ENCODE measurements around the gene RUNDC1. TPM values are rescaled to one million over a fixed set of nuclear protein-coding genes. Genes with fewer than 3 reads are reported as not detected.
"Not testable (repeated sequence)": the region's sequence is repeated elsewhere in the genome, so short reads cannot be mapped to it uniquely, and the experiment has no call there.

The RUNDC1 gene
- total RNA-seq, 1 donor from 2014 or later = 13.2 TPM

GRCh38 chr17:42997984-42998938, 17.9 kb downstream of the RUNDC1 start, which contains the start of gene RPL27:
Gene RPL27 (plus strand): TSS chr17:42998419. CDS start chr17:42998751, 332 bp downstream.
- Histone ChIP-seq H3K36me3 (ENCODE audit: control insufficient read depth, insufficient read depth, low read length) (peaks cover 5% of the 10 kb centered on the region), H3K4me3 (ENCODE audit: low read depth, low read length) (peak within 1 kb of the TSS; percentile 86), H3K27me3 (ENCODE audit: control insufficient read depth, insufficient read depth, low read length) (no peaks in the 10 kb centered on the region)
- DNase-seq (ENCODE audit: low read depth) = peak; percentile 100
- TF ChIP-seq, protein P1, sequence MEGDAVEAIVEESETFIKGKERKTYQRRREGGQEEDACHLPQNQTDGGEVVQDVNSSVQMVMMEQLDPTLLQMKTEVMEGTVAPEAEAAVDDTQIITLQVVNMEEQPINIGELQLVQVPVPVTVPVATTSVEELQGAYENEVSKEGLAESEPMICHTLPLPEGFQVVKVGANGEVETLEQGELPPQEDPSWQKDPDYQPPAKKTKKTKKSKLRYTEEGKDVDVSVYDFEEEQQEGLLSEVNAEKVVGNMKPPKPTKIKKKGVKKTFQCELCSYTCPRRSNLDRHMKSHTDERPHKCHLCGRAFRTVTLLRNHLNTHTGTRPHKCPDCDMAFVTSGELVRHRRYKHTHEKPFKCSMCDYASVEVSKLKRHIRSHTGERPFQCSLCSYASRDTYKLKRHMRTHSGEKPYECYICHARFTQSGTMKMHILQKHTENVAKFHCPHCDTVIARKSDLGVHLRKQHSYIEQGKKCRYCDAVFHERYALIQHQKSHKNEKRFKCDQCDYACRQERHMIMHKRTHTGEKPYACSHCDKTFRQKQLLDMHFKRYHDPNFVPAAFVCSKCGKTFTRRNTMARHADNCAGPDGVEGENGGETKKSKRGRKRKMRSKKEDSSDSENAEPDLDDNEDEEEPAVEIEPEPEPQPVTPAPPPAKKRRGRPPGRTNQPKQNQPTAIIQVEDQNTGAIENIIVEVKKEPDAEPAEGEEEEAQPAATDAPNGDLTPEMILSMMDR (IDR thresholded peaks at IDR 0.05; ENCODE audit: insufficient read depth, low read length, poor library complexity, severe bottlenecking) = peak; percentile 64

- no peaks in the 10 kb centered on the region for H3K27me3 ChIP-seq (ENCODE audit: control insufficient read depth, insufficient read depth, low read length)
- DNase-seq (ENCODE audit: low read depth) = no peak
- H3K36me3 ChIP-seq (ENCODE audit: control insufficient read depth, insufficient read depth, low read length) = peaks cover 4% of the 10 kb centered on the region
- H3K4me3 ChIP-seq (ENCODE audit: low read depth, low read length) = peak overlapping the region; percentile 86
- TF ChIP-seq, protein P1 (IDR thresholded peaks at IDR 0.05; ENCODE audit: insufficient read depth, low read length, poor library complexity, severe bottlenecking) = no peak
These were observed 18.7 kb downstream of the RUNDC1 start for GRCh38 chr17:42999003-42999525.

DNA sequence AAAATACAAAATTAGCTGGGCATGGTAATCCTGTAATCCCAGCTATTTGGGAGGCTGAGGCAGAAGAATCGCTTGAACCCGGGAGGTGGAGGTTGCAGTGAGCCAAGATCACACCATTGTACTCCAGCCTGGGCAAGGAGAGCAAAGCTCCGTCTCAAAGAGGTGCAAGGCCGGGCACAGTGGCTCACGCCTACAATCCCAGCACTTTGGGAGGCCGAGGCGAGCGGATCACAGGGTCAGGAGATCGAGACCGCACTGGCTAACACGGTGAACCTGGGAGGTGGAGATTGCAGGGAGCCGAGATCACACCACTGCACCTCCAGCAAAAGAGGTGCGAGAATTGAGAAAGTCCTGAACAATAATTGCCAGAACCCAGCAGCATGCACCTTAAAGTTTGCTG, 20.5 kb downstream of the RUNDC1 start:
- not testable (repeated sequence) for DNase-seq (ENCODE audit: low read depth); H3K4me3 ChIP-seq (ENCODE audit: low read depth, low read length); H3K27me3 ChIP-seq (ENCODE audit: control insufficient read depth, insufficient read depth, low read length); H3K36me3 ChIP-seq (ENCODE audit: control insufficient read depth, insufficient read depth, low read length)

DNA sequence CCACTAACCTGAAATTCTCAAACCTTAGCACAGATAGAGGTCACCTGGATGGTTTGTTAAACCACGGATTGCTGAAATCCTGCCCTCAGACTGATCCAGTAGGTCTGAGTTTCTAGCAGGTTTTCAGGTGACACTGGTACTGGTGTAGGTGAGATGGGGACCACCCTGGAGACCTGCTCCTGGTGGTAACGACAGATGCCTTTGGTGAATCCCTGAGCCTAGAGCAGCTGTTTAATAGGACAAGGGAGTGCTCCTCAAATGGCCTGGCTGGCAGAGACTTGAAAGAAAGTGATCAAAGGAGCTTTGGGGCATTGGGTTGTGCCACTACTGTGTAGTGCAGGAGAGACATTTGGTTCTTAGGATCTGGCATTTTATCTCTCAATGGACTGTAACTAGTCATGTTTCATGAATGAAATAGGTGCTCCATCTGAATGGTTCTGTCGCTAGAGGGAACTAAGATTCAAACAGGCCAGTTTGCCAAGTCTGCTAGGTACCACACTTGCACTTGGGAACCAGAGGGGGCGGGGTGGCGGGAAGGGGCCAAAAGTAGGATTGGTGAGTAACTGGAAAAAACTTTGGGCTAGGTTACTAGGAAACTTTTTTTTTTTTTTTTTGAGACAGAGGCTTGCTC, 23.3 kb downstream of the RUNDC1 start:
- DNase-seq (ENCODE audit: low read depth) = no peak
- H3K36me3 ChIP-seq (ENCODE audit: control insufficient read depth, insufficient read depth, low read length) = peaks cover 2% of the 10 kb centered on the region
- H3K27me3 ChIP-seq (ENCODE audit: control insufficient read depth, insufficient read depth, low read length) = no peaks in the 10 kb centered on the region
- H3K4me3 ChIP-seq (ENCODE audit: low read depth, low read length) = no peak overlapping the region
- TF ChIP-seq, protein P1 (IDR thresholded peaks at IDR 0.05; ENCODE audit: insufficient read depth, low read length, poor library complexity, severe bottlenecking) = no peak

- Histone ChIP-seq H3K36me3 (ENCODE audit: control insufficient read depth, insufficient read depth, low read length) (no peaks in the 10 kb centered on the region), H3K4me3 (ENCODE audit: low read depth, low read length) (peak within 1 kb of the TSS; percentile 73), H3K27me3 (ENCODE audit: control insufficient read depth, insufficient read depth, low read length) (no peaks in the 10 kb centered on the region)
- peak; percentile 56 for DNase-seq (ENCODE audit: low read depth)
- TF ChIP-seq, protein P1 (IDR thresholded peaks at IDR 0.05; ENCODE audit: insufficient read depth, low read length, poor library complexity, severe bottlenecking) = peak; percentile 45
These were observed 26.5 kb downstream of the RUNDC1 start, which contains the start of gene IFI35 for GRCh38 chr17:43006639-43007551. Gene IFI35 (plus strand): TSS chr17:43006784. CDS start chr17:43006948, 164 bp downstream.

Data from kidney epithelial cell (primary cell).